Muscle layer of duodenum (tissue), 2 donors: ENCODE data around the gene NBAS.
"Not testable (repeated sequence)": the region's sequence is repeated elsewhere in the genome, so short reads cannot be mapped to it uniquely, and the experiment has no call there.

Source experiments
- H3K27ac ChIP-seq: one replicate; pipeline ENCODE4 v1.7.0; 2013; ENCODE audit warnings: mild to moderate bottlenecking, low read length
- H3K27me3 ChIP-seq: one replicate; pipeline ENCODE4 v1.7.0; 2013; ENCODE audit warnings: low read depth, mild to moderate bottlenecking, control low read depth, low read length
- H3K36me3 ChIP-seq, 2 donors: one replicate each; pipeline ENCODE4 v1.7.0; 2013; ENCODE audit warnings: low read length in 2 of 2, control low read depth in 1 of 2, mild to moderate bottlenecking in 1 of 2; ENCODE audit not compliant: insufficient read depth in 2 of 2, control insufficient read depth in 1 of 2
- H3K4me1 ChIP-seq, 2 donors: one replicate each; pipeline ENCODE4 v1.7.0; 2013; ENCODE audit warnings: low read length in 2 of 2, mild to moderate bottlenecking in 2 of 2, control low read depth in 1 of 2, moderate library complexity in 1 of 2; ENCODE audit not compliant: insufficient read depth in 2 of 2, control insufficient read depth in 1 of 2
- H3K4me3 ChIP-seq, 2 donors: one replicate each; pipeline ENCODE4 v1.7.0; 2013; ENCODE audit warnings: low read length in 2 of 2, low read depth in 1 of 2, mild to moderate bottlenecking in 1 of 2
- H3K9me3 ChIP-seq, 2 donors: one replicate each; pipeline ENCODE4 v1.7.0; 2013; ENCODE audit warnings: low read length in 2 of 2, control low read depth in 1 of 2, mild to moderate bottlenecking in 1 of 2; ENCODE audit not compliant: control insufficient read depth in 1 of 2
- donor health status: healthy.

Gene NBAS

DNA sequence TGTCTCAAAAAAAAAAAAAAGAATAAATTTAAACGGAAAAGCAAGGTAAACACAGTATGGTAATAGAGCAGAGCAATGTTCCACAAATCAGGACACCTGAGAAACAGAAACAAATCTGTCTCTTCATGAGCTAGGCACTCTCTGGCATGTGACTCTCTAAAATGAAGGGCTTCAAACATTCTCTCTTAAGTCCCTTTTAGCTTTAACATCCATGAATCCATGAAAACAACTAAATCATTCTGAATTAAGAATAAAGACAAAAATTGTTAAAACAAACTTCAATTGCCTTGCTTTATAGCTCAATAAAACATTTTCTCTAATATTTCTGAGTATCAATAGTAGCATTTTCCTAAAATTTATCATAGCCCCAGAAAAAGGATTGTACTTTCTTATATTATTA lies 132.1 kb downstream of the NBAS start:
- peaks cover 3 to 5% of the 10 kb centered on the region in 2 donors for H3K36me3 ChIP-seq
- no peak overlapping the region for H3K27ac ChIP-seq
- H3K4me1 ChIP-seq = no peaks in the 10 kb centered on the region
- no peak overlapping the region for H3K4me3 ChIP-seq
- H3K27me3 ChIP-seq = no peaks in the 10 kb centered on the region
- H3K9me3 ChIP-seq = no peaks in the 10 kb centered on the region

DNA sequence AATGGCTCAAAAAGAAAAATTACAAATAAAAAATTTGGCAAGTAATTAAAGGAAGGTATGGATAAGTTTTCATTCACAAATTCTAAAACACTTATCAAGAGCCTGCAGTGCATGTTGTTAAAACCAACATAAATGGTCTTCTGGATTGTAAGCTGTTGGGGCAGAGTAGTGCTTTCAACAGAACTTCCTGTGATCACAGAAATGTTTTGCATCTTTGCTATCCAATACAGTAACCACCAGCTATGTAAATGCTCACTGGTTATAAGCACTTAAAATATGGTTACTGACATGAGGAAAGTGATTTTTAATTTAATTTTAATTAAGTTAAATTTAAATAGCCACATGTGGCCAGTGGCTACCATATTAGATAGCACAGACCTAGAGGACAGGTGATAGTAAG lies 133.1 kb downstream of the NBAS start:
- no peak overlapping the region for H3K27ac ChIP-seq
- H3K36me3 ChIP-seq = peaks cover 8 to 9% of the 10 kb centered on the region in 2 donors
- H3K9me3 ChIP-seq = no peaks in the 10 kb centered on the region
- no peaks in the 10 kb centered on the region for H3K27me3 ChIP-seq
- H3K4me3 ChIP-seq = no peak overlapping the region
- no peaks in the 10 kb centered on the region for H3K4me1 ChIP-seq

DNA sequence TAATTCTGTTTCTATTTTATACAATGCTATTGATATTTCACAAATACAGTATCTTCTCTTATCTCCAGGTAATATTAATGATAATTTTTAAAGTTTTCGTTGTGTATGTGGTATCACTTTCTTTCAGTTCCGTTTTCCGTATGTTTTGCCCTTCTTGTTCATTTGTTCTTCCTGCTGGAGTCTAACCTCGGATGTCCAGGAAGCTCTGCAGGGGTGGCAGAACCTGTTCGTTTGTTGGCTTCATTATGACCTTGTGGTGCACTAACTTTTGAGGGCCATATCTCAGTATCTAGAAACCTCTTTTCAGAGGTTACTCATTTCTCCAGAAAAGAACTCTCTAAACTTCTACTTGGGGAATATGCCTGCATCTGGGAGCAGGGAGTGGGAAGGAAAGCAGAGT lies 134.5 kb downstream of the NBAS start:
- peaks cover 9 to 12% of the 10 kb centered on the region in 2 donors for H3K36me3 ChIP-seq
- H3K27ac ChIP-seq = no peak overlapping the region
- no peaks in the 10 kb centered on the region for H3K27me3 ChIP-seq
- no peaks in the 10 kb centered on the region for H3K4me1 ChIP-seq
- H3K9me3 ChIP-seq = no peaks in the 10 kb centered on the region
- no peak overlapping the region for H3K4me3 ChIP-seq

DNA sequence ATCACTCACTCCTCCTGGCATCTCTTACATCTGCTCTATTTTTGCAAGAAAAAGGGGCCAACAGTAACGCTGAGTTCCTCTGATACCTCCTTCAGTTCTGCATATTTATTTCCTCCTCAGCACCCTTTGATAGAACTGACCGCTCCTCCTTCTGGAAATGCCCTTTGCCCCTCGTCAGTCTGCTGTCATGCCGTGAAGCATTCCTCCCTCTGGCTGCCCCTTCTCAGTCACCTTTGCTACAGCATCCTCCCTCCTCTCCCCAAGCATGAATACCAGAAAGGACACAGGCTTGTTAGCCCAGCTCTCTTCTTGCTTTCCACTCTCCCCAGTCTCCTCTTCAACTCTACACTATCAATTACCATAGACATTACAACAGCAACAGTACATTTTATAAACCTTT lies 135.4 kb downstream of the NBAS start:
- Histone ChIP-seq H3K4me1 (no peaks in the 10 kb centered on the region), H3K27ac (no peak overlapping the region)

DNA sequence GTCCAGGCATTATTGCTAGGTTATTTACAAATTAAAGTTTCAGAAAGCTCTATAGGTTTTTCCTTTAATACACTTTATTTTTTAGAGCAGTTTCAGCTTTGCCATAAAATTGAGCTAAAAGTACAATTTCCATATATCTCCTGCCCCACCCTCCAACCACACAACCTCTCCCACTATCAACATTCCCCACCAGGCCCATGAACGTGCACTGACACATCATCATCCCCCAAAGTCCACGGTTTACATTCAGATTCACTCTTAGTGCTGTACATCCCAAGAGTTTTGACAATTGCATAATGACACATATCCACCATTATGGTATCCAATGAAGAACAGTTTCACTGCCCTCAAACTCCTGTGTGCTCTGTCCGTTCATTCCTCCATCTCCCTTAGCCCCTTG lies 139.4 kb downstream of the NBAS start:
- no peak overlapping the region for H3K27ac ChIP-seq
- no peaks in the 10 kb centered on the region for H3K4me1 ChIP-seq
- H3K4me3 ChIP-seq = no peak overlapping the region
- H3K36me3 ChIP-seq = peaks cover 9 to 27% of the 10 kb centered on the region in 2 donors
- no peaks in the 10 kb centered on the region for H3K27me3 ChIP-seq
- no peaks in the 10 kb centered on the region for H3K9me3 ChIP-seq

More for the DNA sequence above, 135.4 kb downstream of the NBAS start:
- Histone ChIP-seq H3K36me3 (peaks cover 9 to 14% of the 10 kb centered on the region in 2 donors), H3K4me3 (no peak overlapping the region), H3K9me3 (no peaks in the 10 kb centered on the region), H3K27me3 (no peaks in the 10 kb centered on the region)

DNA sequence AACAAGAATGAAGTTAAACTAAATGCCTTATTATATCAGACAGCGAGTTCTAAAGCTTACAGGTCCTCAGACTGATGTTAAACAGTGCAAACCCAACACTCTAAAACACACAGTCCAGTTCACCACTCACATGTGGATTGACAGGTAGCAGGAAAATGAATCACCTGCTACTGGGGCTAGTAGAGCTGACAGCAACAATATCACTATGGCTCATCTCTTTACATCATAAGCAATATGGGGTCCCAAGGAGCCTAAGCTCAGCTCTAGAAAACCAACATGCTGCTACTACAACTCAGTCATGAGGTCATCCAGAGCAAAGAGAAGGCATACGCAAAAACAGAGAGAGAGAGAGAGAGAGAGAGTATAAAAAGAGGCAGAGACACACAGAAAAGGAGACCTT lies 145.4 kb downstream of the NBAS start:
- no peaks in the 10 kb centered on the region for H3K27me3 ChIP-seq
- H3K27ac ChIP-seq = no peak overlapping the region
- H3K4me1 ChIP-seq = no peaks in the 10 kb centered on the region
- peaks cover 7 to 45% of the 10 kb centered on the region in 2 donors for H3K36me3 ChIP-seq
- no peak overlapping the region for H3K4me3 ChIP-seq
- no peaks in the 10 kb centered on the region for H3K9me3 ChIP-seq

DNA sequence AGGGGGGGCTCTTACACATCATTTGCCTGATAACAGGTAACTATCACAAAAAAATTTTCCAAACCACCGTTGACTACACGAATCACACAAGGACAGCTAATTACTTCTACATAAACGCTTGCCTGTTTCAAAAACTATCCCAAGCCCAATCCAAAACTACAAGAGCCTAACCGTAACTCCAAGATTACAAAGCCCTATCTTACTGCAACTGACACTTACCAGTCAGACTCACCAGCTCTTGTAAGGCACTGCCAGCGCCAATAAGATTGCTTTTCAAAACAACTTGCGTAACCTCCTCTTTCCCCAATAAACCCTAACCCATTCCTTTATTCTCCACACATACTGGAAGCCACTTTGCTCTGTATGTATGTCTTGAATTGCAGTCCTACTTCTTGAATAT lies 148.4 kb downstream of the NBAS start:
- no peaks in the 10 kb centered on the region for H3K27me3 ChIP-seq
- H3K36me3 ChIP-seq = peaks cover 7 to 41% of the 10 kb centered on the region in 2 donors

DNA sequence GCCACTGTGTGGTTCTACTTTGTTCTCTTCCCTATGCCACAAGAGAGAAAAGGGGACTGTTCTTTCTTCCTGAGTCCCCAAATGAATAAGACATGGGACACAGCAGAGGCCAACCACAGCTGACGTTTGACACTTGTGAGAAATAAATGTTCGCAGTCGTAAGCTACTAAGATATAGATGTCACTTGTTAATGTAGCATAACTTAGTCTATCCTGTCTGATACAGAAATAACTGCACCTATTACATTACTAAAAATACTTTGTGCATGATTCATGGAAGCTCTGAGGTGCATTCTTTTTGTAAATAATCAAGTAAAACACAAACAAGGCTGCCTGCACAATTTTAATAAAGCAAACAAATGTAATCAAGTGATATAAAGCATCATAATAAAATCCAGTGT lies 148.8 kb downstream of the NBAS start:
- Histone ChIP-seq H3K9me3 (no peaks in the 10 kb centered on the region), H3K36me3 (peaks cover 7 to 45% of the 10 kb centered on the region in 2 donors), H3K4me3 (no peak overlapping the region), H3K4me1 (no peaks in the 10 kb centered on the region), H3K27ac (no peak overlapping the region), H3K27me3 (no peaks in the 10 kb centered on the region)

More for the DNA sequence above, 148.4 kb downstream of the NBAS start:
- H3K4me3 ChIP-seq = no peak overlapping the region
- no peaks in the 10 kb centered on the region for H3K9me3 ChIP-seq
- H3K4me1 ChIP-seq = no peaks in the 10 kb centered on the region
- H3K27ac ChIP-seq = no peak overlapping the region

DNA sequence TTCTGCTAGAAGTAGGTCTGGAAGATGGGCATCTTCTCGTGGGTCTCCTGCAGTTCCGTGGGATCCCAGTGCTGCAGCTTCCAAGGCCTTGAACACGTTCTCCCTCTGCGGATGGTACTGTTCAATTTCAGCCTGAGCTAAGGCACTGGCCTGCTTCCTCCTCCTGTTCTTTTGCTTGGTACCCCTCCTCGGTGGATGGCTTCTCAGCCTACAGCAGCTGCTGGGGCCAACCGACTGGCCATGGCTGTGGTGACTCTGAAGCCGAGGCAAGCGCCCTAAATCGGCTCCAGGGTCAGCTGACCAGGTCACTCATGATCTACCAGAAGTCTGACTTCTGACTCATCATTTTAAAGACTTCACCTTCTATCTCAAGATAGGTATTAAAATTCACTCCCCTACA lies 150.2 kb downstream of the NBAS start:
- H3K4me3 ChIP-seq = no peak overlapping the region
- H3K36me3 ChIP-seq = peaks cover 7 to 45% of the 10 kb centered on the region in 2 donors
- H3K27me3 ChIP-seq = no peaks in the 10 kb centered on the region
- H3K9me3 ChIP-seq = no peaks in the 10 kb centered on the region
- H3K4me1 ChIP-seq = no peaks in the 10 kb centered on the region
- H3K27ac ChIP-seq = no peak overlapping the region

DNA sequence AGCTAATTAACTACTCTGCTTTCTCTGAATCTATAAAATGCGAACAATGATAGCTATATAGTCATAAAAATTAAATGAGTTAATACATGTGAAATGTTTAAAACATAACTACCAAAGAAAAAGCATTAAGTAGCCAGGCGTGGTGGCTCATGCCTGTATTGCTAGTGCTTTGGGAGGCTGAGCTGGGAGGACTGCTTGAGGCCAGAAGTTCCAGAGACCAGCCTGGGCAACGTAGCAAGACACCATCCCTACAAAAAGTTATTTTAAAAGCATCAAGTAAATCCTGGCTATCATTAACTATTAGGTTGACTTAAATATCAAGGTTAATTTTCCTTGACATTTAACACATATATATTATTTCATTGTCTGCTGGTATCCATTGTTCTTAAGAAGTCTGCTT lies 152.4 kb downstream of the NBAS start:
- Histone ChIP-seq H3K36me3 (peaks cover 7 to 39% of the 10 kb centered on the region in 2 donors), H3K9me3 (no peaks in the 10 kb centered on the region), H3K4me3 (no peak overlapping the region), H3K27ac (no peak overlapping the region), H3K4me1 (no peaks in the 10 kb centered on the region), H3K27me3 (no peaks in the 10 kb centered on the region)

DNA sequence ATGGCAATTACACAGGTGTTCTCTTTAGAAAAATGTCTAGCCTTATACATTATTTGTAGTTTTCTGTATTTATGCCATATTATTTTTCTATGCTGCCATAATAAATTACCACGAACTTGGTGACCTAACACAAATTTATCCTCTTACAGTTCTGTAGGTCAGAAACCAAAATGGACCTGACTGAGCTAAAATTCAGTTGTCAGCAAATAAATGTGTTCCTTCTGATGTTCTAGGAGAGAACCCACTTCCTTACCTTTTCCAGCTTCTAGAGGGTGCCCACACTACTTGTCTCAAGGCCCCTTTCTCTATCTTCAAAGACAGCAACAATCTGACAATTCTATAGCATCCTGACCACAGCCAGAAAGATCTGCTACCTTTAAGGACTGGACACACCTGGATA lies 153.5 kb downstream of the NBAS start:
- Histone ChIP-seq H3K27me3 (no peaks in the 10 kb centered on the region), H3K9me3 (no peaks in the 10 kb centered on the region), H3K4me1 (no peaks in the 10 kb centered on the region), H3K4me3 (no peak overlapping the region), H3K36me3 (peaks cover 0 to 28% of the 10 kb centered on the region in 2 donors), H3K27ac (no peak overlapping the region)

DNA sequence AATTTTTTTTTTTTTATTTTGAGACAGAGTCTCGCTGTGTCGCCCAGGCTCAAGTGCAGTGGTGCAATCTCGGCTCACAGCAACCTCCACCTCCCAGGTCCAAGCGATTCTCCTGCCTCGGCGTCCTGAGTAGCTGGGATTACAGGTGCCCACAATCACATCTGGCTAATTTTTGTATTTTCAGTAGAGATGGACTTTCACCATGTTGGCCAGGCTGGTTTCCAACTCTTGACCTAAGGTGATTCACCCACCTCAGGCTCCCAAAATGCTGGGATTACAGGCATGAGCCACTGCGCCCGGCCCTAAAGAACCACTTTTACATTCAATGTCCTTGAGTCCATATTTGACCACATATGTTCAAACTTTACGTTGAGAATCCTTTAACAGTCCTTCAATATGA lies 156.6 kb downstream of the NBAS start:
- H3K9me3 ChIP-seq, H3K27me3 ChIP-seq, H3K4me1 ChIP-seq, H3K27ac ChIP-seq, H3K4me3 ChIP-seq: not testable (repeated sequence)
- H3K36me3 ChIP-seq = peaks cover 0 to 11% of the 10 kb centered on the region in 2 donors
